Stimulated activated CD8-positive, alpha-beta memory T cell treated with anti-CD3 and anti-CD28 coated beads, Interleukin-4, amount 100 ng/mL, for 4 hours (primary cell): ENCODE results near the gene SH3GLB2.
"Not testable (repeated sequence)": the region's sequence is repeated elsewhere in the genome, so short reads cannot be mapped to it uniquely, and the experiment has no call there.

Experiments
- DNase-seq, 2 donors: peaks; one replicate each; pipeline ENCODE4 v3.0.0-alpha.2; 2020; ENCODE audit warnings: low read depth in 2 of 2, low spot score in 1 of 2

SH3GLB2 gene

GRCh38 chr9:129022037-129022436, 6.1 kb downstream of the SH3GLB2 start:
- no peak for DNase-seq

- no peak for DNase-seq
These were observed 7.0 kb downstream of the SH3GLB2 start for GRCh38 chr9:129021091-129021490.

DNA sequence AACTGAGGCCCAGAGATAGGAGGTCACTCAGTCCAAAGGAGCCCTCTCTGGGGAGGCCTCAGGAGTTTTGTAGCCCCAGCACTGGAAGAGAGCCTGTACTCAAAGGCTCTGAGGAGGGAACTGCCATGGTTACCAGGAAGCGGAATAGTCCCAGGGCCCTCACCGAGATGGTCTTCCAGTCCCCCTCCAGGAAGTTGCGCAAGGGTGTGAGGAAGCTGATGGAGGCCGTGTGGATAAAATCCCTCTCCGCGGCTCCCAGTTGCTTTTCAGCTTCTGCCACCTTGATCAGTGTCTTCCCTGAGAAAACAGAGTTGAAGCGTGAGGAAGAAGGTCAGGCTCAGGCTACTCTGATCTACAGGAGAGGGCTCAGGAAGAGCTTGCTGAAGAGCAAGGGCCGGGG, 13.5 kb downstream of the SH3GLB2 start:
- DNase-seq: no peak

GRCh38 chr9:129014124-129014523, 14.0 kb downstream of the SH3GLB2 start:
- no peak for DNase-seq

GRCh38 chr9:129013674-129014073, 14.5 kb downstream of the SH3GLB2 start:
- DNase-seq: no peak

- no peak for DNase-seq
These were observed 15.2 kb downstream of the SH3GLB2 start for GRCh38 chr9:129012893-129013448.

GRCh38 chr9:129012343-129012742, 15.8 kb downstream of the SH3GLB2 start:
- no peak for DNase-seq

GRCh38 chr9:129011761-129012181, 16.4 kb downstream of the SH3GLB2 start:
- no peak for DNase-seq

DNA sequence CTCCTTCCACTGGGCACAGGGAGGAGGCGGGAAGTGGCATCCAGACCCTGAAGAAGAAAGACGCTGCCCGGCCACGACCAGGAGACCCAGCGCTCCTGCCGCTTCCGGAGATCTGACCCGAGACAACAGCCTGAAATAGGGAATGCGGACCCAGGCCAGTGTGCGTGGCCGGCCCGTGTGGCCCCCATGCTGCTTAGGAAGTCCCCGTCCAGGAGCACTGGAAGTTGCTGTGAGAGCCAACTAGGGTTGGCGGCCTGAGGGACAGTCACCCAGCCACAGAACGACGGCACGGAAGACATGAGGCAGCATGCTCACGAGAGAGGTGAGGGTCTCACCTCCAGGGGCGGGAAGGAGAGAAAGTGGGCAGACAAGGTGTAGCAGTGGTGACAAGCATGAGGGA, 17.0 kb downstream of the SH3GLB2 start:
- no peak for DNase-seq

GRCh38 chr9:129010267-129010975, 17.7 kb downstream of the SH3GLB2 start:
- no peak for DNase-seq

DNA sequence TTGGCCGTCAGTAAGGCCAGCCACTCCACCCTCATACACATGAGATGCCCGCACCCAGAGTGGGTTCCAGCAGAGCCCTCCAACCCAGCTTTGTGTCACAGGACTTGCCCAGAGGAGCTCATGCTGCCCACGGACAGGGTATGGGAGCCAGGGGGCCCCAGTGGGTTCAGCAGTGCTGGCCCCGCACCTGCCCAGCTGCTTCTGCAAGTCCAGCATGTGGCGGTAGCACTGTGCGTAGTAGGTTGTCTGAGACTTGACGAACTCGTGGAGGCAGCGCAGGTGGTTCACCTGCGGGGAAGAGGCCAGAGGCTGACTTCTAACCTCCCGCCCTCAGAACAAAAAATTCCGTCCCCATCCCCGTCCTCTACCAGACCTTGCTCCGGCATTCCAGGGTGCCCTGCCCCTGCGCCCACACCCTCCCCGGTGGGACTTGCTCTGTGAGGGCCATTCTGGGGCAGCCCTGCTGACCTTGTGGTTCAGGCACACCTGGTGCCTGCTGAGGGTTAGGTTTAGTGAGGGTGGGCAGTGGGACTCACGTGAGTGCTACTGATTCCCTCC, 18.5 kb downstream of the SH3GLB2 start:
- DNase-seq: no peak

DNA sequence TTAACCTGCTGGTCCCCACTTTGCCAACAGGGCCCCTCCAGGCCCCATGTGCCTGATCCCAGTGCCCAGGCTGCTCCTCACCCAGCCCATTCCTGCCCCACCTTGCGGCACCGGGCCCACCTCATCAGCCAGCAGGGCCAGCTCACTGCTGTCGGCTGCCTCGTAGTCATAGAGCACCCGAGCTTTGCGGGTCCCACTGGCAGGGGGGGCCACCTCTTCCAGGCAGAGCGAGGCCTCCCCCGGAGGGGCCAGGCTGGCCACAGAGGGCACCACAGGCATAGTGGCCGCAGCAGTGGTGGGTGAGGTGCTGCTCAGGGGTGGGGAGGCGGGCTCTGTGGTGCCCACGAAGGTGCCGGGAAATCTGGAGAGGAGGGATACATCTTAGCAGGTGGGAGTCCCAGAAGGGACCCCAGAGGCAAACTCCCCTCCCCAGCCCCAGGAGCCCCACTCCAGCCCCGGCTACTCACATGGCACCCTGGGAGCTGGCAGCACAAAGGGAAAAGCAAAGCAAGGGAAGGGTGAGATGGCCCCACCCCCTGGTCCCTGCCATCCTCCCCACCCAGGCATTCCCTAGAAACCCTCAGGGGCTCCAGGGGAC, 19.0 kb downstream of the SH3GLB2 start:
- no peak for DNase-seq

- DNase-seq: no peak
These were observed 19.6 kb downstream of the SH3GLB2 start for GRCh38 chr9:129008469-129008965.

DNA sequence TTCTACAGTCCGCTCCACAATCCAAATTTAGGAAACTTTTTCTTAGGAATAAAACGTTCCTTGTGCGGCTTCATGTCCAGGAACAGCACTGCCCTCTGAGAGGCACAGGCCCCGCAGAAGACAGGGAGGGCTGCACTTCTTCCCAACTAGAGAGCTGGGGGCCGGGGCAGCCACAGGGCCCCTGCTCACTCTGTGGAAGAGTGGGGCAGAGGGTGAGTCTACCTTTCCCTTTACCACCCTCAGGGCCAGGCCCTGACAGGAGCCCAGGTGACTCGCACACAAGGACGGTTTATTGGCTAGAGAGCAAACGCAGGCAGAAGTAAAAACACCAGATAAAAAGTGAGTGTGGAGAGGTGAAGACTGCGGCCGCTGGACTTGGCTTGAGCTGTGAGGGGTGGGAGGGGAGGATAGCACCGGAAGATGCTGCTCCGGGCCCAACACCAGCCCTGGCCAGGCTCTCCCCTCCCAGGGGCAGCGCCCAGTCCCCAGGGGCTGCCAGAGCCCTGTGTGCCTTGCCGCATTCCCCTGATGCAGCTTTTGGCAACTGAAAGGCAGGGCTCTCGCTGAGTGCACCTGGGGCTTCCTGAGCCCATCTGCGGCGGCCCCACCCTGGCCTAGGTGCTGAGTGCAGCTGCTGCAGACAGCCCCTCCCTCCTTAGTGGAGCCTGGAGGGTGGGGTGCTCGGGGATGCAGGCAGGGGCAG, 20.2 kb downstream of the SH3GLB2 start:
- DNase-seq: no peak

GRCh38 chr9:129007035-129007765, 20.9 kb downstream of the SH3GLB2 start:
- no peak for DNase-seq

- peak in 1 of 2 donors; percentile 10 for DNase-seq
These were observed 21.6 kb downstream of the SH3GLB2 start for GRCh38 chr9:129006328-129007034.

GRCh38 chr9:129005336-129005997, 22.7 kb downstream of the SH3GLB2 start:
- no peak for DNase-seq

DNA sequence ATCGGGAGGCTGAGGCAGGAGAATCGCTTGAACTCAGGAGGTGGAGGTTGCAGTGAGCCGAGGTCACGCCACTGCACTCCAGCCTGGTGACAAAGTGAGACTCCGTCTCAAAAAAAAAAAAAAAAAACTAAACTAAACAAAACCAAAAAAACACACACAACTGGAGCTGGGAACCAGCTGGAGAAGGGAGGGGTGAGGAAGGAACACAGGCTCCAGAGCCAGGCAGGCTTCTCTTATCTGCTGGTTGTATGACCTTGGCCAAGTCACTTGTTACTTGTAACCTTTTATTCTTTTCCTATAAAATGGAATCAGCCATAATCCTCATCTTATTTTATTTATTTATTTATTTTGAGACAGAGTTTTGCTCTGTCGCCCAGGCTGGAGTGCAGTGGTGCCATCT, 24.0 kb downstream of the SH3GLB2 start:
- DNase-seq: not testable (repeated sequence)

DNA sequence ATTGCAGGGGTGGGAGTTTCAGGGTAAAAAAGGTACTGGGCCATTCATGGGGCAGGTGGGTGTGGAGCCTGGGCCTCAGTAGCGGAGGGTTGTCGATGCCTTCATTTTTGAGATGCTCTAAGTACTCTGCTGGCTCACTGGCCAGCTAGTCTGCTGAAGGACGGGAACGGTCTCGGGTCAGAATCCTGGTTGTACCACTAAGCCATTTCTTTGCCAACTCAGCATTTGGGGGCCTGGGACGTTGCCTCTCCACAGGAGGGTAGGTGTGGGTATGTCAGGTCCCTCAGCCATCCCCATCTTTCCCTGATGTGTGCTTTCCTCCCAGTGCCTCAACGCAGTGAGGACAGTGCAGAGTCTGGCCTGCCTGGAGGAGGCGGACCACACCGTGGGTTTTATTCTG, 25.1 kb downstream of the SH3GLB2 start:
- DNase-seq: no peak
